Tibial nerve (tissue), 3 donors: ENCODE measurements around the gene CNGB1.

Experiments used
- CTCF ChIP-seq, 5 experiments: fragments of 200-600 bp in 3 of 5; fragments of 450-650 bp in 2 of 5; sonication (generic) in 3 of 5; IDR thresholded peaks; one replicate each; pipeline ENCODE4 v1.5.1; 2016 to 2019; ENCODE audit warnings: antibody characterized with exemption in 5 of 5, mild to moderate bottlenecking in 3 of 5, moderate library complexity in 2 of 5
- POLR2A ChIP-seq, 2 donors: fragments of 450-650 bp; IDR thresholded peaks; one replicate each; pipeline ENCODE4 v1.6.1; 2017; ENCODE audit warnings: antibody characterized with exemption in 2 of 2, mild to moderate bottlenecking in 2 of 2, moderate library complexity in 2 of 2

- TF ChIP-seq CTCF (IDR thresholded peaks at IDR 0.05) (no peak), POLR2A (IDR thresholded peaks at IDR 0.05) (no peak)
Observed at GRCh38 chr16:57844416-57845030, 126.4 kb downstream of the CNGB1 start.
